ENCODE data around the gene KDM1B. TPM values are rescaled to one million over a fixed set of nuclear protein-coding genes. Genes with fewer than 3 reads are reported as not detected.

KDM1B gene
- polyA plus RNA-seq, 1 of the 3 experiments (the other 2 are of a cell fraction), result 9.4 TPM

- TF ChIP-seq RXRA (IDR thresholded peaks at IDR 0.05; ENCODE audit: borderline replicate concordance, low read depth), result no peak
- TF ChIP-seq SMC3 (IDR thresholded peaks at IDR 0.05; ENCODE audit: low read depth, low read length), result no peak
- no peak for TF ChIP-seq PBX3 (IDR thresholded peaks at IDR 0.05)
- no peak for TF ChIP-seq GABPA (IDR thresholded peaks at IDR 0.05; ENCODE audit: low read depth)
- no peak for TF ChIP-seq GATA2 (CRISPR knock-in tag; IDR thresholded peaks at IDR 0.05)
- no peak for TF ChIP-seq MEF2A (IDR thresholded peaks at IDR 0.05; ENCODE audit: borderline replicate concordance, low read depth)
- TF ChIP-seq CHD2 (IDR thresholded peaks at IDR 0.05; ENCODE audit: low read length, partially characterized antibody), result no peak
- TF ChIP-seq ZBTB33 (IDR thresholded peaks at IDR 0.05; ENCODE audit: borderline replicate concordance, low read depth), result no peak
- TF ChIP-seq RFX5 (IDR thresholded peaks at IDR 0.05; ENCODE audit: low read length), result no peak
- CTCF ChIA-PET, result interaction anchor here (0.6 to 1.1 kb wide), 2 partner anchors 10 to 115 kb away, joined by 3 read pairs; no protein-coding TSS in a partner anchor
- 97% methylated on average over 3 of the region's 3 CpGs for WGBS (ENCODE audit: low lambda C conversion rate)
- H3K27me3 ChIP-seq (ENCODE audit: insufficient read depth), result no peaks in the 10 kb centered on the region
- H3K4me3 ChIP-seq (ENCODE audit: low read depth in 2 of 2, low read length in 1 of 2), result no peak overlapping the region
- H3K36me3 ChIP-seq (replicated peaks in 1 of 2; ENCODE audit: control insufficient read depth in 1 of 2, insufficient read depth in 2 of 2, low read length in 1 of 2), result peaks cover 9 to 19% of the 10 kb centered on the region in 2 experiments
- H3K4me1 ChIP-seq (ENCODE audit: control insufficient read depth in 1 of 2, insufficient read depth in 2 of 2, low read depth in 1 of 2, low read length in 1 of 2), result no peaks in the 10 kb centered on the region
- H3K9ac ChIP-seq, result no peak overlapping the region
- H3F3A ChIP-seq (replicated peaks; ENCODE audit: insufficient read depth), result no peaks in the 10 kb centered on the region
- no peaks in the 10 kb centered on the region for H3K79me2 ChIP-seq (ENCODE audit: insufficient read depth)
- H4K20me1 ChIP-seq (ENCODE audit: insufficient read depth), result no peaks in the 10 kb centered on the region
- no peaks in the 10 kb centered on the region for H3K9me3 ChIP-seq
- H3K9me2 ChIP-seq, result no peaks in the 10 kb centered on the region
- POLR2A ChIA-PET, result no interaction called here
- H2AFZ ChIP-seq (ENCODE audit: low read depth), result no peak overlapping the region
- no peak for DNase-seq
- H3K4me2 ChIP-seq, result no peak overlapping the region
- no peak overlapping the region for H3K27ac ChIP-seq (ENCODE audit: low read depth in 2 of 2, low read length in 1 of 2)
These were observed 22.9 kb upstream of the KDM1B start for GRCh38 chr6:18132346-18132745.

GRCh38 chr6:18135171-18135570 lies 20.1 kb upstream of the KDM1B start:
- Histone ChIP-seq H4K20me1 (ENCODE audit: insufficient read depth) (no peaks in the 10 kb centered on the region), H3K36me3 (replicated peaks in 1 of 2; ENCODE audit: control insufficient read depth in 1 of 2, insufficient read depth in 2 of 2, low read length in 1 of 2) (peaks cover 18 to 33% of the 10 kb centered on the region in 2 experiments), H2AFZ (ENCODE audit: low read depth) (no peak overlapping the region), H3K9me3 (no peaks in the 10 kb centered on the region), H3K4me1 (ENCODE audit: control insufficient read depth in 1 of 2, insufficient read depth in 2 of 2, low read depth in 1 of 2, low read length in 1 of 2) (no peaks in the 10 kb centered on the region), H3K4me2 (no peak overlapping the region), H3F3A (replicated peaks; ENCODE audit: insufficient read depth) (no peaks in the 10 kb centered on the region), H3K9ac (no peak overlapping the region), H3K9me2 (no peaks in the 10 kb centered on the region), H3K27ac (ENCODE audit: low read depth in 2 of 2, low read length in 1 of 2) (no peak overlapping the region), H3K27me3 (ENCODE audit: insufficient read depth) (no peaks in the 10 kb centered on the region), H3K79me2 (ENCODE audit: insufficient read depth) (no peaks in the 10 kb centered on the region), H3K4me3 (ENCODE audit: low read depth in 2 of 2, low read length in 1 of 2) (no peak overlapping the region)
- no peak for DNase-seq
- 93% methylated on average over 2 of the region's 2 CpGs for WGBS (ENCODE audit: low lambda C conversion rate)
- no peak for TF ChIP-seq SIN3A (IDR thresholded peaks at IDR 0.05; ENCODE audit: borderline replicate concordance, low read depth, low read length)
- TF ChIP-seq ELF1 (IDR thresholded peaks at IDR 0.05), result no peak
- no peak for TF ChIP-seq MAX (IDR thresholded peaks at IDR 0.05; ENCODE audit: low read depth)
- TF ChIP-seq SMC3 (IDR thresholded peaks at IDR 0.05; ENCODE audit: low read depth, low read length), result no peak
- TF ChIP-seq GATA2 (CRISPR knock-in tag; IDR thresholded peaks at IDR 0.05), result no peak
- no peak for TF ChIP-seq REST (IDR thresholded peaks at IDR 0.05; ENCODE audit: low read depth, low read length)
- TF ChIP-seq NRF1 (IDR thresholded peaks at IDR 0.05; ENCODE audit: low read depth, low read length), result no peak
- no peak for TF ChIP-seq NFIC (IDR thresholded peaks at IDR 0.05; ENCODE audit: borderline replicate concordance)
- TF ChIP-seq CHD2 (IDR thresholded peaks at IDR 0.05; ENCODE audit: low read length, partially characterized antibody), result no peak
- TF ChIP-seq RAD21 (IDR thresholded peaks at IDR 0.05; ENCODE audit: low read length), result no peak
- no peak for TF ChIP-seq JUND (IDR thresholded peaks at IDR 0.05)
- no peak for TF ChIP-seq PBX3 (IDR thresholded peaks at IDR 0.05)
- TF ChIP-seq EZH2phosphoT487 (IDR thresholded peaks at IDR 0.05; ENCODE audit: borderline replicate concordance, low read depth), result no peak
- TF ChIP-seq TCF12 (IDR thresholded peaks at IDR 0.05), result no peak
- POLR2A ChIA-PET, result no interaction called here
- CTCF ChIA-PET, result interaction anchor here (0.6 kb wide), 1 partner anchor 114 kb away, joined by 3 read pairs; no protein-coding TSS in a partner anchor

All from SK-N-SH (cell line).